NCI-H524 treated with DMSO at 0.1 percent for 48 hours (cell line): ENCODE results near the gene MCM9.

Source experiments
- DNase-seq: peaks from one replicate; lab custom pipeline; 2025; lab: John Stamatoyannopoulos, UW

Gene MCM9

DNA sequence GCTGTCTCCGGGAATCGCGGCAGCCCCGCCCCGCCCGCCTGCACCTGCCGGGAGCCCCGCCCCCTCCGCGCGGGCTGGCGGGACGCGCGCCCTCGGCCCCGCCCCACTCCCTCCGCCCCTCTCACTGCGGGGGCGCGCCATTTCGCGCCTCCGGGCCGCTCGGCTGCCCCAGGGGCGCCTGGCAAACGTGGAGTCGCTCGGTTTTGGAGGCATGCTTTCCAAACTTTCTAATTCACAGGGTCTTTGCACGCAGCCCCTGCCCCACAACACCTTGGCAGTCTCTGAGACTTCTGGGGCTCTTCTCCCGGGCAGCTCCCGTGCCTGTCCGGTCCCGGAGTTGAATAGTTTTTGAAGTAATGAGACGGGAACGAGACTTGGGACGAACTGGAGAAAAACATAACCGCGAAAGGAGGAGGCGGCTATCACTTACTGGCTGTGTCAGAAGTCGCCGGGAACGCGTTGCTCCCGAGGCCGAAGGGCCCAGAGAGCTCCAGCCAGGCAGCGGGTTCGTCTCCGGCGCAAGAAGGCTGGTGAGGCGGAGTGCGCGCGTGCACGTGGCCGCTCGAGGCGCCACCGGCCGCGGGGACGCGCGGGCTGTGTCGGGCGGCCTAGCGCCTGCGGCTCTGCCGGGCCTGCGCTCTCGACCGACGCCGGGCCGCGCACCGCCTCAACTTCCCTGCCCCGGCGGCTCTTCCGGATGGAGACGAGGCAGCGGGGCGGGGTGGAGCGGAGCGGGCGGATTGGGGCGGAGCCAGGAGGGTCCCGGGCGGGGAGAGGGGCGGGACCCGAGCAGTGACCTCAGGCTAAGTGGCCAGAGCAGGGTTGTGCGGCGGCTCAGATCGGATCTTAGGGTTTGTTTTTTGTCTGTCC lies at the start of gene MCM9:
TSS of gene MCM9 (minus strand) at position 699 of the 870 bp plus-strand sequence. CDS start 3,436 bp downstream, outside the sequence.
- peak; percentile 26 for DNase-seq

DNA sequence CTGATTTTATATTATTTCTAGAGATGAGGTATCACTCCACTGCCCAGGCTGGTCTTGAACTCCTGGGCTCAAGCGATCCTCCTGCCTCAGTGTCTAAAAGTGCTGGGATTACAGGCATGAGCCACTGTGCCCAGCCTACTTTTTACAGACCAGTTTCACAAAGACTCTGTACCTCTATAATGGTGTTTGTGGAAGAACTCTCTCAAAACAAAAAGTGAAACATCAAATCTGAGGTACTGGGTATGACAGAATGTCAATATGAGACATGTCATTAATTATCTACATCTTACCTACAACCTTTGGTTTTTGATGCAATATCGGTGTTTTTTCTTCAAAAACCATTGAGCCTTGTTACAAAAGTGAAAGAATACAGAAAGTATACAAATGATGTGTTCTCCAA lies 49.4 kb upstream of the MCM9 start:
- no peak for DNase-seq

DNA sequence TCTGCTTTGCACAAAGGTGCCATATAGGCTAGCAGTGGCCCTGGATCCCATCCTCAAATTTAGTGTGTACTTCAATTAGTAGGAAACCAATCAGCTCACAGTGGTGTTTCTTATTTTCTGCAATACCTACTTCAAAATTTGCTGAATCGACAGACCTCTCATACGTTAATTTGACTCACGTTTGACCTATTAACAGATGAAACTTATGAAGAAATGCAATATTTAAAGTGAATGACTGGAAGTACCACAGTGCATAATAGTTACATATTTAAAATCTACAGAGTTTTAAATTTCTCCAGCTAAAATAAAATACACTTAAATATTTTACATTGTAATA lies 47.6 kb upstream of the MCM9 start:
- DNase-seq = no peak

DNA sequence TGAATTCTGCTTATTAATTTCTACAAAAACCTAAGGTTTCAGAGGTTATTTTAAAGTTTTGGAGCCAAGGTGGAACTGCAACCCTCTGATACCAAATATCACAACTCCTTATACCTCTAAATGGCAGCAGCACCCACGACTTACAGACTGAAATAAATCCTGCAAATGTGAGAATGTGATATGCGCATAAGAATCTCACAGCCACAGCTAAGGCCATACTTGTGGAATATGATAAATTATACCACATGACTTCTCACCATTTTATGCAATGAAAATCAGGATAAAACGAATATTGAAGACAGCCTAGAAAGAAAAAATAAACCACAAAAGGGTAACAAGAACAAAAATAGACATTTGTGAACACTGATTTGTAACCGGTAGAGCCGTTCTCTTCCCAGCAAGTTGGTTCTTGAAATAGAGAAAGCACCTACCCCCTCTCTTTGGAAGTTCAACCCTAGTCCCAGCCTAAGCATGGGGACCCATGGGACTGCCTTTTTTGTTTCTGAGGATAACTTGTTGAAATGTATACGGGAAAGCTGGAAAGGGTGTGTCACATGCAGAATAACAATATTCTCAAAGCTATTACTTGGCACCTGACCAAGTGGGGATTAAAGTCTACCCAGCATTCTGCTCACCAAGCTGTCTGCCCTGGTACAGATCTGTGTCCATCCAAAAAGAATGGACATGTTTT lies 47.1 kb upstream of the MCM9 start:
- DNase-seq = peak; percentile 79

- DNase-seq = no peak
These were observed 45.1 kb upstream of the MCM9 start for GRCh38 chr6:118980063-118980462.

DNA sequence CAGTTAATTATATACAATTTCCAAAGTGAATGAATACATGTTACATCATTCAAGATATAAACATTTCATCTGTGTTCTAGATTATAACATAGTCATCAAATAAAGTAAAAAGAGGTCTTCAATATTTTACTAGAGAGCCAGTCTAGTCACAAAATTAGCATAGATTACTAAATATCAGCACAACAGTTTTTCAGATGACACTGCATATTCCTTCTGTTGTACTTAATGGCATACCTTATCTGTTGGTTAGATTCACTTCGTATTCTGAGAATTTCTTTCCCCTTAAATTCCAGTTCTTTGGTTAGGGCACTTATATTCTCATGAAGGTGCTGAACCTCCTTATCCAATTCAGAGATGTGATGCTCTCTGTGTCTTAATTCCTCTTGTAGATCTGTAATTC lies 39.8 kb upstream of the MCM9 start:
- no peak for DNase-seq

DNA sequence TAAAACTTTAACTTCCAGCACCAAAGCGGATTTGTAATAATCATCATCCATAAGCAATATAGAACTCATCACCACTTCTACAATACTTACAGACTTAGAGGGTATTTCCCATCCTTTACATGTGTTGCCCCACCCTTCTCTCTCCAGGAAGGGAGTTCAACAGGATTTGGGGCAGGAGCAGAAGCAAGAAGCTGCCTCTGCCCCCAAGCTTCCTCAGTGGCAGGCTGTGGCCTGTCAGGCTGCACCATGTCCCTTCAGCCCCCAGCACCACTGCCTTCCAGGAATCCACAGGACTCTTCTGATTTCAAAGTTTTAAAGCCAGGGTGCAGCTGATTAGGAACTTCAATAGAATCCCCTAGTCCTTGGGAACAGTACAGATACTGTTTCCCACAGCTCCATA lies 36.7 kb upstream of the MCM9 start:
- DNase-seq = no peak

GRCh38 chr6:118970866-118971265 lies 35.9 kb upstream of the MCM9 start:
- DNase-seq = no peak

- no peak for DNase-seq
These were observed 33.5 kb upstream of the MCM9 start for GRCh38 chr6:118968416-118968815.

DNA sequence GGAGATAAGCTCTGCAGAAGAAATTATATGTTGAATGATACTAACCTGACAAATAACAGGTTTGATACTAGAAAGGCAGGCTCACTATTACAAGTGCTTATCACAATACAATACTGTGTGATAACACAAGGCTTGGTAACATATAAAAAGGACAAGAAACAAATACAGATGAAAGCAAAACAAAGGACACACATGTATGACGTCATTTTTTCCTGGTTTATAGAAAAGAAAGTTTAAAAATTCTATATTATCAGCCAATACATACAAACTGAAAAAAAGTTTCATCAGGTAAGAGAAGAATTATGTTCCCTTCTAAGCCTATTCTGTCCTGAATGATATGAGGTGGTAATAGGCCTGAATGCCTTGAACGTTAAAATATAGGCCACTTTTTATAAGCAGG lies 32.3 kb upstream of the MCM9 start:
- DNase-seq = no peak

GRCh38 chr6:118965843-118966370 lies 30.9 kb upstream of the MCM9 start:
- DNase-seq = no peak

DNA sequence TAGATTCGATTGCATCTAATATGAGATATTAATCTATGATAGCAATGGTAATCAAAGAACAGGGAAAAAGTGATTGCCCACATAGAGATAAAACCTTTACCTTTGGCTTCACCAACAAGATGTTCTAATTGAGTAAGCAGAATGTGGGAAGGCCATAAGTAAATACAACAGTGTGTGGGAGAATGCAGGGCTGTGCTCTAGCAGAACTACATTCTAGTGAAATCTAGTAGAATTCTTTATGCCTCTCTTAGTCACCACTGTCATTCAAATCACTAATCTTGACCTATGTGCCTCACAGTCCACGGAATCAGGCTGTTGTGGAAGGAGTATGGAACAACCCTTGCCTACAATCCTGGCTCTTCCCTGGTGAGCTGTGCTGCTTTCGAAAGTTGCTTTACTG lies 30.4 kb upstream of the MCM9 start:
- DNase-seq = no peak

DNA sequence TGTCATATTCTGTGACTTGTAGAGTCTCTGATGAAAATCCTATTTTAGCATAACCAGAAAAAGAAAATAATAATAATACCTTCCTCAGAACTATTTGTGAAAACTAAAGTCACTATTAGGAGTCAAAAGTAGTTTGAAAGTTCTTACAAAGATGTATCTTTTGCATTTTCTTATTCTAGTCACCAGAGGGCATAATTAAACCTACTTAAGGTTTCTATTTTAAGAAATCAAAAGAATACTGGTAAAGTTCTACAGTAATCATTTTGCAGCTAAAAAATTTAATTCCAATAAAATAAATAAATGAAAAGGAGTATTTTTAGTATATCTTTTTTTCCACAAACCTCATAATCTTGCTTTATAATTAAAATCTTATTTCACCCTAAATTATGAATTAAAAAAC lies 28.0 kb upstream of the MCM9 start:
- no peak for DNase-seq

DNA sequence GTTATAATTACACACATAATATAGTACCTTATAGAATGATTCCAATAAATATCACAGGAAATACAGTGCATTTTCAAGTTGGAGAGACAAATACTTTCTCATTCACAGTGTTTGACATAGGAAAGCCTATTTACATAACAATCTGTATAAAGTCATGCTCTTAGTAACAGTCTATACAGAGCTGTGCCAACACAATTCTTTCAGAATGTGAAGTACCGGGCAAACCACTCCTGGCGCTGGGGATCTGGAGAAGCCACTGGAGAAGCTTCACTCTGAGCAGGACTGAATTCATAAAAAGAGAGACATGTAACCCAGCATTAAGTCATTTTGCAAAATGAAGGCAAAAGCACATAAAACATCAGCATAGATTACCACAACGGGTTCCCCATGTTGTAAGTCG lies 24.9 kb upstream of the MCM9 start:
- DNase-seq = no peak

DNA sequence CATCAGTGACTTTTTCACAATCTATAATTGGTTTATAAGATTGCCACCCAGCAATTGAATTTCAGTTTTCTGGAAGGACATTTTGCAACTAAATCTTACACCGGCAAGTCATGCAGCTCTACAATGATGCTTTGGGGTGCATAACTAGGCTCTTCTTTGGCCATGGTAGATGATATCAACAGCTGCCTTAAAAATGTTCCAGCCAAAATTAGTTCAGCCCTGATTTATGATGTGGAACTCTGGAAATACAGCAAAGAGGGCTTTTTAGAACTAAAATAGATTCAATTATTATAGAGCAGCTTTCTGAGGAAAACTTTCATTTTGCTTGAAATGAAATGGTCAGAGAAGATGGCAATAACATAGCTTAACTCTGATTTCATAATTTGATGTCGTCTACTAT lies 18.4 kb upstream of the MCM9 start:
- no peak for DNase-seq

GRCh38 chr6:118952683-118953082 lies 17.7 kb upstream of the MCM9 start:
- no peak for DNase-seq

DNA sequence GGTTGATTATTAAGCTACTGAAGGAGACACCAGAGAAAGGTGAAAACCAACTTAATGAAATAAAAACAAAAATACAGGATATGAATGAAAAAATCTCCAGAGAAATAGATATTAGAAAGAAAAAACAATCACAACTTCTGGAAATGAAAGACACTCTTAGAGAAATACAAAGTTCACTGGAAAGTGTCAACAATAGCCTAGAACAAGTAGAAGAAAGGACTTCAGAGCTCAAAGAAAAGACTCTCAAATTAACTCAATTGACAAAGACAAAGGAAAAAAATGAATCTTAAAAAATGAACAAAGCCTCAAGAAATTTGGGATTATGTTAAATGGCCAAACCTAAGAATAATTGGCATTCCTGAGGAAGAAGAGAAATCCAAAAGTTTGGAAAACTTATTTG lies 10.3 kb upstream of the MCM9 start:
- no peak for DNase-seq

- no peak for DNase-seq
These were observed 5.8 kb upstream of the MCM9 start for GRCh38 chr6:118940770-118941169.

- no peak for DNase-seq
These were observed 4.7 kb upstream of the MCM9 start for GRCh38 chr6:118939683-118940082.

GRCh38 chr6:118935978-118936703 lies 1.2 kb upstream of the MCM9 start:
- no peak for DNase-seq

GRCh38 chr6:118935331-118935668 lies 341 bp upstream of the MCM9 start:
- no peak for DNase-seq

DNA sequence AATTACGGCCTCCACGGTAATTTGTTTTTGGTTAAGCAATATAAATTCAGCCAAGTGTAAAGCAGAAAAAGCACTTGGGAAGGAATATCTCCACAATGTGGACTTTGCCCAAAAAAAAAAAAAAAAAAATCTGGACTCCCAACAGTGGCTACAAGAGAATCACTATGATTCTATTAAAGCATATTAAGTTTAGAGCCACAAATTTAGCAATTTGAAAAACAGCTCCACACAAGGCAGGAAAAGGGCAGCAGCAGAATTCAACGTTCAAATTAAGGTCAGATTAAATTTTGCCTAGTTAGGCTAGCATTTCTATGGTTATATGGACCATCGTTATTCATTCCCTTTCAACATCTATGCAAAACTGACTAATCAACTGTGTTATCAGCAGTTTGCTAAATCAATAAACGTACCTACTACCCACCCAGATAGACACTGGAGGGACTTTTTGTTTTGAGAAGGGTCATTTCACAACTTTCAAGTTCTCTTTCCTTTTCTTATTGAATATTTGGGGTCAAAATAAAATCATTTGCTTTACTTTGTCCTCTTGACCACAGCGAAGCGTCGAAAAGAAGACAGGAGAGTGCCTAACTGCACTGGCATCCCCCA lies 1.0 kb downstream of the MCM9 start:
- DNase-seq = no peak
